ENCODE measurements around the gene SFI1.

DNA sequence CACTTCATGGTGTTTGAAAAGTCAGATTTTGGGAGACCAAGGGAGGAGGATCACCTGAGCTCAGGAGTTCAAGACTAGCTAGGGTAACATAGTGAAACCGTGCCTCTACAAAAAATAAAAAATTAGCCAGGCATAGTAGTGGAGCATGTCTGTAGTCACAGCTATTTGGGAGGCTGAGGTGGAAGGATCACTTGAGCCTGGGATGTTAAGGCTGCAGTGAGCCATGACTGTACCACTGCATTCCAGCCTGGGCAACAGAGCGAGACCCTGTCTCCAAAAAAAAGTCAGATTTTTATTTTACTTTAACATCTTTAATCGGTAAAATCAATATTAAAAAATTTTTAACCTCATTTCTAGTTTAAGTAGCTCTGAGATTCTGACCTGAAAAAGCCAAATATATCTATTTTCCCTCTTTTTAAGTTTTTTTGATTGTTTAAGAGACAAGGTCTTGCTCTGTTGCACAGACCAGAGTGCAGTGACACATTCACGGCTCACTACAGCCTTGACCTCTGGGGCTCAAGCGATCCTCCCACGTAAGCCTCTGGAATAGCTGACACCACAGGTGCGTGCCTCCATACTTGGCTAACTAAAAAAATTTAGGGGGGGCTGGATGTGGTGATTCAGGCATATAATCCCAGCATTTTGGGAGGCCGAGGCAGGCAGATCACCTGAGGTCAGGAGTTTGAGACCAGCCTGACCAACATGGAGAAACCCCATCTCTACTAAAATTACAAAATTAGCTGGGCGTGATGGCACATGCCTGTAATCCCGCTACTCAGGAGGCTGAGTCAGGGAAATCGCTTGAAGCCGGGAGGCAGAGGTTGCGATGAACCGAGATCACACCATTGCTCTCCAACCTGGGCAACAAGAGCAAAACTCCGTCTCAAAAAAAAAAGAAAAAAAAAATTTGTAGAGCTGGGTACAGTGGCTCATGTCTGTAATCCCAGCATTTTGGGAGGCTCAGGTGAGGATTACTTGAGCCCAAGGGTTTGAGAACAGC lies 48.4 kb downstream of the SFI1 start:
- TF ChIP-seq POLR2A (IDR thresholded peaks at IDR 0.05; ENCODE audit: low read length) (no peak), GATA1 (IDR thresholded peaks at IDR 0.05; ENCODE audit: low read depth, low read length) (no peak)
